OCI-M2 (cell line): ENCODE measurements around the gene MARS2.
"Not testable (repeated sequence)": the region's sequence is repeated elsewhere in the genome, so short reads cannot be mapped to it uniquely, and the experiment has no call there.

ENCODE experiments used
- DNase-seq: peaks from one replicate; lab custom pipeline; 2025; ENCODE audit not compliant: unreplicated experiment; lab: John Stamatoyannopoulos, UW

MARS2 gene

GRCh38 chr2:197705912-197706838 is 1.0 kb downstream of the MARS2 start:
- DNase-seq = no peak

DNA sequence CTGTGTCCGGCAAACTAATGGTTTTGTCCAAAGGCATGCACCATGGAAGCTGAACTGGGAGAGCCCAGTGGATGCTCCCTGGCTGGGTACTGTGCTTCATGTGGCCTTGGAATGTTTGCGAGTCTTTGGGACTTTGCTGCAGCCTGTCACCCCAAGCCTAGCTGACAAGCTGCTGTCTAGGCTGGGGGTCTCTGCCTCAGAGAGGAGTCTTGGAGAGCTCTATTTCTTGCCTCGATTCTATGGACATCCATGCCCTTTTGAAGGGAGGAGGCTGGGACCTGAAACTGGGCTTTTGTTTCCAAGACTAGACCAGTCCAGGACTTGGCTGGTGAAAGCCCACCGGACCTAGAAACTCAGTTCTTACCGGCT is 1.7 kb downstream of the MARS2 start:
- no peak for DNase-seq

GRCh38 chr2:197707316-197708213 is 2.4 kb downstream of the MARS2 start:
- no peak for DNase-seq

DNA sequence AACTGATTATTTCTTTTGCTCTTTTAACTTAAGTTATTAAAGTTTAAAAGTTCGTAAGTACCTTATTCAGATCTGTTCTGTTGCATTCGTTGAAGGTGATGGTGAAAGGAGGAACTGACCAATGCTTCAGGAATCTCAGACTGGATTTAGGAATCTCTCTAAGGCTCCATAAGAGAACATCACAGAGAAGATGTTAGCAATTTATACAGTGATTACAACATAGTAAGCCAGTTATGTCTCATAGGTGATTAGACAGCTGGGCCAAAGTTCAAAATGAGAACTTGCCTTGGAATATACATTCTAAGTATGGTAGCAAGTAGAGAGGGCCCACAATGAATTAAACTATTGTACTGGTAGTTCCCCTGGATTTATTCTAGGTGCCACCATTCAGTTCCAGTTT is 3.2 kb downstream of the MARS2 start:
- no peak for DNase-seq

- DNase-seq = not testable (repeated sequence)
Measured at GRCh38 chr2:197709140-197709539, 4.0 kb downstream of the MARS2 start.

DNA sequence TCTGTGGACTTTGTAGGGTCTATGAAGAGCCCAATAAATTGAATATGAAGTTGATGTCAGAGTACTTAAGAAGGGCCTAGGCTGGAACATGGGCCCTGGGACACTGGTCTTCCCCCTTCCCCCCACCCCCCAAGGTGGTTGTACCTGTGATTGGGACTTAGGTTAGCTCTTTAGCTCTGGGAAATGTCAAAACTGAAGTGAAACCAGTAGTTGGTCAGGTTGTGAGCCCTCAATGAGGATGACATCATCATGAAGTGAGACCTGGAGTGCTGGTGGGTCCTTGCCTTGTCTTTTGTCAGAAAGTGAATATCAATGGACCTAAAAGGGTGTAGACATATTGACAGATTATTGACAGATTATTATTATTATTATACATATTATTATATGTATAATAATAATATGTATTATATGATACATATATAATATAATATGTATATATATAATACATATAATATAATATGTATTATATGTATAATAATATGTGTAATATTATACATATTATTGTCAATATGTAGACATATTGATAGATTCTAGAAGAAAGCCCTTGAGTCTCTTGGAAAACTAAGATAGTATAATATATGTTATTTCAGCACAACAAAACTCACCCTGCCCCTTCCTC is 5.4 kb downstream of the MARS2 start:
- no peak for DNase-seq

GRCh38 chr2:197711578-197711977 is 6.4 kb downstream of the MARS2 start:
- DNase-seq = no peak

- DNase-seq = no peak
Measured at GRCh38 chr2:197713271-197713670, 8.1 kb downstream of the MARS2 start.

DNA sequence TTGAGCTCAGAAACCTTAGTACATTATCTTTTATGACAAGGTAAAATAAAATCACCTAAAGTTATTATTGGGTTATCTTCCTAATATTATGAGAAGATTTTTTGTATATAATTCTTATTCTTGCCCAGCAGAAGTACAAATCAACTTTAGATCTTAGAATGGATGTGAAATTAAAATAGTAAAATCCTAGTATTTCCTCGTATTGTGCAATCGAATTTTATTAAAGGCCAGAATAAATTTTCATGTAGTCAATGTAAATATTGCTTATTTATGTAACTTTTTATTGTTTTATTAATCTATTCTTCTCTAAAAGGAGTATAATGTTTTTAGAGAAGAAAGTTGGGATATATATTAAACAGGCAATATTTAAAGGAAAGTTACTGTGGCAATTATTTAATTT is 12.7 kb downstream of the MARS2 start:
- DNase-seq = no peak

- DNase-seq = no peak
Measured at GRCh38 chr2:197727011-197727410, 21.8 kb downstream of the MARS2 start.

GRCh38 chr2:197728555-197729544 is 23.7 kb downstream of the MARS2 start:
- DNase-seq = not testable (repeated sequence)

DNA sequence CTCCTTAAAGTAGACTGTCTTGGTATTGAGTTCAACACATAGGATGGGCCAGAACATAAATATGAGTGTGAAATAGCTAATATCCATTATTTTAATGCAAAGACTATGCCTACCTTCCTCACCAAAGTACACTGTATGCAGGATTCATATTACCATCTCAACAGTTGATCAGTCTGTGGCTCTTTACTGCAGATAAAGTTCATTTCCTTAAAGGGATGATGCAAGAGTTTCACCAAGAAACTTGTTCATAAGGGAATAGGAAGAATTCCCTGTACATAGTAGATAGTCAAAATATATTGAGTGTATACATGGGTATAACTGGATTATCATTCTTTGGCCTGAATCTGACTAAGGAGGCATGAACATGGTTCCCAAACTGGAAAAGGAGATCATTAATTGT is 35.0 kb downstream of the MARS2 start:
- DNase-seq = no peak
